ENCODE results near the gene SLC35E3. TPM values are rescaled to one million over a fixed set of nuclear protein-coding genes. Genes with fewer than 3 reads are reported as not detected.
A peak's percentile ranks its signal among the peaks of the same experiment; 100 is the strongest.

Gene SLC35E3
- total and polyA plus RNA-seq, 2 of the 13 experiments (the other 11 are each of a cell fraction or from before 2014, with no cell fraction given): 13.0 to 22.1 TPM

- TF ChIP-seq ZNF589 (CRISPR knock-in tag; conservative IDR thresholded peaks at IDR 0.05): no peak
- no peak for TF ChIP-seq LRRFIP1 (CRISPR knock-in tag; conservative IDR thresholded peaks at IDR 0.05)
- no peak; the same call in 1 of the 2 replicates for TF ChIP-seq ARID2 (CRISPR knock-in tag; IDR thresholded peaks at IDR 0.05; ENCODE audit: borderline replicate concordance)
- TF ChIP-seq FOXK2 (IDR thresholded peaks at IDR 0.05): no peak
- no peak for TF ChIP-seq CENPT (CRISPR knock-in tag; IDR thresholded peaks at IDR 0.05; ENCODE audit: low read depth)
- peak; percentile 92 for TF ChIP-seq SPEN (CRISPR knock-in tag; IDR thresholded peaks at IDR 0.05; ENCODE audit: low read depth)
- no peak for TF ChIP-seq KDM6A (CRISPR knock-in tag; IDR thresholded peaks at IDR 0.05; ENCODE audit: low read depth)
- TF ChIP-seq ZBTB43 (CRISPR knock-in tag; conservative IDR thresholded peaks at IDR 0.05): no peak
- TF ChIP-seq DR1 (CRISPR knock-in tag; IDR thresholded peaks at IDR 0.05): peak; percentile 32; the same call in 1 of the 2 replicates
- TF ChIP-seq FOXP4 (CRISPR knock-in tag; IDR thresholded peaks at IDR 0.05): peak; percentile 28; the same call in 1 of the 2 replicates
- TF ChIP-seq KMT2A (CRISPR knock-in tag; IDR thresholded peaks at IDR 0.05): peak; percentile 85
- TF ChIP-seq SKIL (CRISPR knock-in tag; IDR thresholded peaks at IDR 0.05; ENCODE audit: borderline replicate concordance): peak; percentile 28; the same call in 1 of the 2 replicates
- TF ChIP-seq HMG20B (CRISPR knock-in tag; conservative IDR thresholded peaks at IDR 0.05): no peak
- 0 out of 2 replicates have a peak, but pooled peaks have one; percentile 6 for TF ChIP-seq ZNF652 (CRISPR knock-in tag; IDR thresholded peaks at IDR 0.05; ENCODE audit: borderline replicate concordance, low read depth)
- TF ChIP-seq CBX5 (CRISPR knock-in tag; IDR thresholded peaks at IDR 0.05; ENCODE audit: borderline replicate concordance): no peak; the same call in 1 of the 2 replicates
- TF ChIP-seq IKZF1 (IDR thresholded peaks at IDR 0.05): no peak
- TF ChIP-seq ZBTB3 (CRISPR knock-in tag; IDR thresholded peaks at IDR 0.05; ENCODE audit: borderline replicate concordance, low read depth): 0 out of 2 replicates have a peak, but pooled peaks have one; percentile 38
- TF ChIP-seq TP53 (CRISPR knock-in tag; conservative IDR thresholded peaks at IDR 0.05): no peak
- no peak for TF ChIP-seq SOX5 (CRISPR knock-in tag; IDR thresholded peaks at IDR 0.05; ENCODE audit: borderline replicate concordance)
- TF ChIP-seq ZBTB7A (CRISPR knock-in tag; IDR thresholded peaks at IDR 0.05): peak; percentile 67; the same call in 1 of the 2 replicates
These were observed at the start of gene SLC35E3 (continued) for GRCh38 chr12:68745904-68746571.

All from HepG2 (cell line).